H9 (cell line): ENCODE data around the gene DHRS7B. TPM values are rescaled to one million over a fixed set of nuclear protein-coding genes. Genes with fewer than 3 reads are reported as not detected.
A peak's percentile ranks its signal among the peaks of the same experiment; 100 is the strongest.

Source experiments
- DNase-seq: peaks from one replicate; pipeline ENCODE4 v3.0.0-alpha.2; 2017
- H2AFZ ChIP-seq: one replicate; pipeline ENCODE4 v1.6.1; 2013; ENCODE audit warnings: mild to moderate bottlenecking, low read length, control low read depth, moderate library complexity
- H2AK5ac ChIP-seq: 2 replicates; pipeline ENCODE4 v1.6.1; 2013; ENCODE audit warnings: low read length, control low read depth, mixed read lengths; ENCODE audit not compliant: insufficient read length
- H2BK120ac ChIP-seq: one replicate; pipeline ENCODE4 v1.6.1; 2013; ENCODE audit warnings: low read depth, mild to moderate bottlenecking, low read length, control low read depth, inconsistent platforms; ENCODE audit not compliant: poor library complexity, severe bottlenecking
- H2BK12ac ChIP-seq: 2 replicates; pipeline ENCODE4 v1.6.1; 2013; ENCODE audit warnings: low read length, control low read depth, mixed read lengths, low read depth; ENCODE audit not compliant: insufficient read length
- H2BK15ac ChIP-seq: 2 replicates; pipeline ENCODE4 v1.6.1; 2013; ENCODE audit warnings: low read depth, low read length, control low read depth
- H2BK20ac ChIP-seq: one replicate; pipeline ENCODE4 v1.6.1; 2013; ENCODE audit warnings: low read depth, mild to moderate bottlenecking, low read length, control low read depth, inconsistent platforms; ENCODE audit not compliant: poor library complexity, severe bottlenecking
- H2BK5ac ChIP-seq: 2 replicates; pipeline ENCODE4 v1.6.1; 2013; ENCODE audit warnings: low read length, control low read depth, mixed read lengths; ENCODE audit not compliant: insufficient read length
- H3K14ac ChIP-seq: 2 replicates; pipeline ENCODE4 v1.6.1; 2013; ENCODE audit warnings: low read length, control low read depth; ENCODE audit not compliant: insufficient read depth
- H3K18ac ChIP-seq: 2 replicates; pipeline ENCODE4 v1.6.1; 2013; ENCODE audit warnings: low read depth, mild to moderate bottlenecking, mixed read lengths, low read length, control low read depth; ENCODE audit not compliant: insufficient read length
- H3K23ac ChIP-seq: 2 replicates; pipeline ENCODE4 v1.6.1; 2013; ENCODE audit warnings: low read length, control low read depth, mixed read lengths, low read depth; ENCODE audit not compliant: insufficient read length
- H3K23me2 ChIP-seq: 2 replicates; pipeline ENCODE4 v1.6.1; 2013; ENCODE audit warnings: low read depth, mild to moderate bottlenecking, mixed read lengths, low read length, control low read depth; ENCODE audit not compliant: insufficient read length, poor library complexity, severe bottlenecking
- H3K27ac ChIP-seq: 2 replicates; pipeline ENCODE4 v1.5.1; 2013; ENCODE audit warnings: low read length, control low read depth, mixed read lengths, low read depth; ENCODE audit not compliant: insufficient read length
- H3K27me3 ChIP-seq: 2 replicates; pipeline ENCODE4 v1.6.1; 2013; ENCODE audit warnings: low read length, control low read depth, inconsistent platforms; ENCODE audit not compliant: insufficient read depth
- H3K4ac ChIP-seq: 2 replicates; pipeline ENCODE4 v1.6.1; 2013; ENCODE audit warnings: low read depth, mild to moderate bottlenecking, control low read depth, inconsistent platforms, low read length, moderate library complexity
- H3K4me1 ChIP-seq: 2 replicates; pipeline ENCODE4 v1.6.1; 2013; ENCODE audit warnings: low read length, control low read depth, inconsistent platforms; ENCODE audit not compliant: insufficient read depth
- H3K4me2 ChIP-seq: 2 replicates; pipeline ENCODE4 v1.6.1; 2013; ENCODE audit warnings: low read length, control low read depth, mixed read lengths; ENCODE audit not compliant: insufficient read length, insufficient read depth
- H3K56ac ChIP-seq: 2 replicates; pipeline ENCODE4 v1.6.1; 2013; ENCODE audit warnings: low read depth, mild to moderate bottlenecking, mixed read lengths, low read length, control low read depth; ENCODE audit not compliant: insufficient read length
- H3K79me1 ChIP-seq: 2 replicates; pipeline ENCODE4 v1.6.1; 2013; ENCODE audit warnings: low read depth, mild to moderate bottlenecking, moderate library complexity, low read length, control low read depth, inconsistent platforms; ENCODE audit not compliant: insufficient read depth, poor library complexity, severe bottlenecking
- H3K79me2 ChIP-seq: 2 replicates; pipeline ENCODE4 v1.6.1; 2013; ENCODE audit warnings: low read length, control low read depth, inconsistent platforms; ENCODE audit not compliant: insufficient read depth
- H3K9ac ChIP-seq: 2 replicates; pipeline ENCODE4 v1.6.1; 2013; ENCODE audit warnings: low read length, control low read depth, mixed read lengths; ENCODE audit not compliant: insufficient read length; ENCODE audit errors: extremely low read depth
- H3K9me3 ChIP-seq: one replicate; pipeline ENCODE4 v1.6.1; 2013; ENCODE audit warnings: low read depth, low read length, inconsistent platforms; ENCODE audit not compliant: control insufficient read depth
- H3T11ph ChIP-seq: one replicate; pipeline ENCODE4 v1.6.1; 2013; ENCODE audit warnings: mild to moderate bottlenecking, low read length, control low read depth, inconsistent platforms
- H4K20me1 ChIP-seq: one replicate; pipeline ENCODE4 v1.6.1; 2013; ENCODE audit not compliant: control insufficient read depth, insufficient read length, insufficient read depth
- H4K5ac ChIP-seq: 2 replicates; pipeline ENCODE4 v1.6.1; 2013; ENCODE audit warnings: low read depth, mild to moderate bottlenecking, mixed read lengths, low read length, control low read depth; ENCODE audit not compliant: insufficient read length
- H4K8ac ChIP-seq: replicated peaks from 2 replicates; pipeline ENCODE4 v1.6.1; 2013; ENCODE audit warnings: low read length, control low read depth, mixed read lengths, low read depth; ENCODE audit not compliant: insufficient read length
- H4K91ac ChIP-seq: 2 replicates; pipeline ENCODE4 v1.6.1; 2013; ENCODE audit warnings: low read depth, mild to moderate bottlenecking, moderate library complexity, mixed read lengths, low read length, control low read depth; ENCODE audit not compliant: insufficient read length
- H3K27ac Mint-ChIP-seq, 3 experiments: 2 replicates in 2 of 3; 3 replicates in 1 of 3; pipeline ENCODE4 v1.8.0; 2020 to 2021; ENCODE audit warnings: mixed read lengths in 3 of 3, mild to moderate bottlenecking in 1 of 3, moderate library complexity in 1 of 3
- H3K27me3 Mint-ChIP-seq: 2 replicates; pipeline ENCODE4 v1.8.0; 2021; ENCODE audit warnings: low read depth, mild to moderate bottlenecking, moderate library complexity, mixed read lengths
- H3K36me3 Mint-ChIP-seq, 3 experiments: 2 replicates in 2 of 3; 3 replicates in 1 of 3; pipeline ENCODE4 v1.8.0; 2020 to 2021; ENCODE audit warnings: low read depth in 3 of 3, mixed read lengths in 3 of 3; ENCODE audit not compliant: insufficient read depth in 1 of 3
- H3K4me1 Mint-ChIP-seq, 2 experiments: 2 replicates each; pipeline ENCODE4 v1.8.0; 2020; ENCODE audit warnings: mixed read lengths in 2 of 2
- H3K4me3 Mint-ChIP-seq, 2 experiments: 2 replicates in 1 of 2; 3 replicates in 1 of 2; pipeline ENCODE4 v1.8.0; 2020 to 2021; ENCODE audit warnings: mild to moderate bottlenecking in 2 of 2, mixed read lengths in 2 of 2, moderate library complexity in 1 of 2
- H3K9me3 Mint-ChIP-seq, 2 experiments: 2 replicates in 1 of 2; 3 replicates in 1 of 2; pipeline ENCODE4 v1.8.0; 2020; ENCODE audit warnings: mild to moderate bottlenecking in 2 of 2, mixed read lengths in 2 of 2, moderate library complexity in 1 of 2
- WGBS: extraction: QIAGEN DNeasy Blood & Tissue Kit; methylation state at CpG from one replicate; pipeline ENCODE4 v1.1.7; 2013; ENCODE audit warnings: missing lambda C conversion rate, low lambda C conversion rate, mixed read lengths; ENCODE audit not compliant: insufficient read length; ENCODE audit errors: extremely low coverage; 5-methylcytosine and 5-hydroxymethylcytosine counted together
- total RNA-seq: library from RNA; stranded (reverse); gene quantifications from 2 replicates; pipeline ENCODE4 v1.2.1, GENCODE V29; 2021
- TF ChIP-seq, protein P1 (sequence below): fragments of 200-600 bp; sonication (generic); conservative IDR thresholded peaks from 3 replicates; pipeline ENCODE4 v1.8.0; 2021; ENCODE audit warnings: antibody characterized with exemption, mild to moderate bottlenecking

The DHRS7B gene
- total RNA-seq, 1 experiment from 2014 or later = 20.3 TPM

GRCh38 chr17:21240369-21241055 is 113.7 kb downstream of the DHRS7B start:
- Histone ChIP-seq H2AFZ (no peak overlapping the region), H4K8ac (no peak overlapping the region), H3K4me1 (no peaks in the 10 kb centered on the region; the same call in 1 of the 2 replicates), H3K9ac (no peak overlapping the region), H3K23ac (no peak overlapping the region), H3K27ac (no peak overlapping the region), H3T11ph (no peak overlapping the region), H2BK12ac (no peak overlapping the region), H3K9me3 (no peaks in the 10 kb centered on the region), H4K20me1 (no peaks in the 10 kb centered on the region), H2AK5ac (no peak overlapping the region), H3K27me3 (no peaks in the 10 kb centered on the region; the same call in 1 of the 2 replicates), H2BK15ac (no peak overlapping the region), H4K91ac (no peak overlapping the region), H3K4ac (no peak overlapping the region), H3K79me2 (no peaks in the 10 kb centered on the region), H3K18ac (no peak overlapping the region), H3K23me2 (no peaks in the 10 kb centered on the region), H3K79me1 (no peaks in the 10 kb centered on the region), H4K5ac (no peak overlapping the region), H3K56ac (no peak overlapping the region), H2BK20ac (no peak overlapping the region), H3K14ac (peak overlapping the region; percentile 11), H2BK120ac (no peak overlapping the region), H3K4me2 (no peak overlapping the region), H2BK5ac (no peak overlapping the region)
- Mint-ChIP-seq H3K27ac (peak overlapping the region; percentile 42 to 82 (median 74); a peak in 3 of 7 replicates), H3K36me3 (no peaks in the 10 kb centered on the region), H3K4me1 (peaks cover 13 to 35% of the 10 kb centered on the region in 2 experiments), H3K4me3 (peak overlapping the region in 1 of 2 experiments; percentile 61; a peak in 1 of 5 replicates), H3K9me3 (no peaks in the 10 kb centered on the region), H3K27me3 (peaks cover 3% of the 10 kb centered on the region; the same call in 1 of the 2 replicates)
- no CpG with 5 or more reads among the region's 25 CpGs for WGBS
- DNase-seq = no peak
- TF ChIP-seq, protein P1, sequence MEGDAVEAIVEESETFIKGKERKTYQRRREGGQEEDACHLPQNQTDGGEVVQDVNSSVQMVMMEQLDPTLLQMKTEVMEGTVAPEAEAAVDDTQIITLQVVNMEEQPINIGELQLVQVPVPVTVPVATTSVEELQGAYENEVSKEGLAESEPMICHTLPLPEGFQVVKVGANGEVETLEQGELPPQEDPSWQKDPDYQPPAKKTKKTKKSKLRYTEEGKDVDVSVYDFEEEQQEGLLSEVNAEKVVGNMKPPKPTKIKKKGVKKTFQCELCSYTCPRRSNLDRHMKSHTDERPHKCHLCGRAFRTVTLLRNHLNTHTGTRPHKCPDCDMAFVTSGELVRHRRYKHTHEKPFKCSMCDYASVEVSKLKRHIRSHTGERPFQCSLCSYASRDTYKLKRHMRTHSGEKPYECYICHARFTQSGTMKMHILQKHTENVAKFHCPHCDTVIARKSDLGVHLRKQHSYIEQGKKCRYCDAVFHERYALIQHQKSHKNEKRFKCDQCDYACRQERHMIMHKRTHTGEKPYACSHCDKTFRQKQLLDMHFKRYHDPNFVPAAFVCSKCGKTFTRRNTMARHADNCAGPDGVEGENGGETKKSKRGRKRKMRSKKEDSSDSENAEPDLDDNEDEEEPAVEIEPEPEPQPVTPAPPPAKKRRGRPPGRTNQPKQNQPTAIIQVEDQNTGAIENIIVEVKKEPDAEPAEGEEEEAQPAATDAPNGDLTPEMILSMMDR = no peak

Other genes with a start within 250 kb of the DHRS7B start
- gene USP22, start 84.0 kb upstream of the DHRS7B start, total RNA-seq = 345 and 351 TPM in 2 replicates
- 32.5 and 34.3 TPM in 2 replicates for gene TMEM11, start 87.2 kb downstream of the DHRS7B start, total RNA-seq
- 7.3 and 7.5 TPM in 2 replicates for gene NATD1, start 126.4 kb downstream of the DHRS7B start, total RNA-seq
- 26.1 and 27.0 TPM in 2 replicates for gene MAP2K3, start 157.7 kb downstream of the DHRS7B start, total RNA-seq
- 0.29 and 0.39 TPM in 2 replicates for gene KCNJ12, start 249.4 kb downstream of the DHRS7B start, total RNA-seq